ENCODE results near the gene SH2D3C. TPM values are rescaled to one million over a fixed set of nuclear protein-coding genes. Genes with fewer than 3 reads are reported as not detected.
A peak's percentile ranks its signal among the peaks of the same experiment; 100 is the strongest.

The SH2D3C gene
- total RNA-seq, 1 donor from 2014 or later, result 59.4 TPM

DNA sequence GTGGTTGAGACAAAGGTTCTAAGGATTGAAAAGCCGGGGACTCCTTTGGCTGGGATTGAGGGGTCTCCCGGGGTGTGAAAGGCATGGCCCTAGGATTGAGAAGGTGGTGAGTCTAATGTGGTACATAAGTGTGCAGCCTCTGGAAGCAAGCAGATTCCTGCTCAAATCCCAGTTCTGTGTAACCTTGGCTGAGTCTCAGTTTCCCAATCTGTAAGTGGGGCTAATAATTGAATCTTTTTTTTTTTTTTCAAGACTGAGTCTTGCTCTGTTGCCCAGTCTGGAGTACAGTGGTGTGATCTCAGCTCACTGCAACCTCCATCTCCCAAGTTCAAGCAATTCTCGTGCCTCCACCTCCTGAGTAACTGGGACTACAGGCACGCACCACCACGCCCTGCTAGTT is 5.9 kb downstream of the SH2D3C start:
- Histone ChIP-seq H3K9me3 (no peaks in the 10 kb centered on the region), H3K4me1 (peaks cover 37% of the 10 kb centered on the region), H3K36me3 (peaks cover 3% of the 10 kb centered on the region), H3K27ac (no peak overlapping the region), H3K27me3 (ENCODE audit: low read depth) (no peaks in the 10 kb centered on the region), H3K4me3 (no peak overlapping the region)
- intact Hi-C loops (cut with DNase I), result no loop called here
- TF ChIP-seq, protein P1, sequence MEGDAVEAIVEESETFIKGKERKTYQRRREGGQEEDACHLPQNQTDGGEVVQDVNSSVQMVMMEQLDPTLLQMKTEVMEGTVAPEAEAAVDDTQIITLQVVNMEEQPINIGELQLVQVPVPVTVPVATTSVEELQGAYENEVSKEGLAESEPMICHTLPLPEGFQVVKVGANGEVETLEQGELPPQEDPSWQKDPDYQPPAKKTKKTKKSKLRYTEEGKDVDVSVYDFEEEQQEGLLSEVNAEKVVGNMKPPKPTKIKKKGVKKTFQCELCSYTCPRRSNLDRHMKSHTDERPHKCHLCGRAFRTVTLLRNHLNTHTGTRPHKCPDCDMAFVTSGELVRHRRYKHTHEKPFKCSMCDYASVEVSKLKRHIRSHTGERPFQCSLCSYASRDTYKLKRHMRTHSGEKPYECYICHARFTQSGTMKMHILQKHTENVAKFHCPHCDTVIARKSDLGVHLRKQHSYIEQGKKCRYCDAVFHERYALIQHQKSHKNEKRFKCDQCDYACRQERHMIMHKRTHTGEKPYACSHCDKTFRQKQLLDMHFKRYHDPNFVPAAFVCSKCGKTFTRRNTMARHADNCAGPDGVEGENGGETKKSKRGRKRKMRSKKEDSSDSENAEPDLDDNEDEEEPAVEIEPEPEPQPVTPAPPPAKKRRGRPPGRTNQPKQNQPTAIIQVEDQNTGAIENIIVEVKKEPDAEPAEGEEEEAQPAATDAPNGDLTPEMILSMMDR (IDR thresholded peaks at IDR 0.05), result no peak
- ATAC-seq, result no peak
- DNase-seq, result no peak

- TF ChIP-seq, protein P1 (IDR thresholded peaks at IDR 0.05), result no peak
- ATAC-seq (no peak), DNase-seq (no peak)
- no peaks in the 10 kb centered on the region for H3K27me3 ChIP-seq (ENCODE audit: low read depth)
- H3K4me1 ChIP-seq, result peaks cover 46% of the 10 kb centered on the region
- intact Hi-C loops (cut with DNase I), result no loop called here
- peak overlapping the region; percentile 68 for H3K4me3 ChIP-seq
- no peaks in the 10 kb centered on the region for H3K9me3 ChIP-seq
- no peak overlapping the region for H3K27ac ChIP-seq
- H3K36me3 ChIP-seq, result peaks cover 8% of the 10 kb centered on the region
Measured at GRCh38 chr9:127771570-127772189, 6.8 kb downstream of the SH2D3C start.

GRCh38 chr9:127770905-127771569 is 7.4 kb downstream of the SH2D3C start:
- H3K27ac ChIP-seq, result peak overlapping the region; percentile 89
- ATAC-seq, result peak; percentile 98
- no peaks in the 10 kb centered on the region for H3K27me3 ChIP-seq (ENCODE audit: low read depth)
- TF ChIP-seq, protein P1 (IDR thresholded peaks at IDR 0.05), result no peak
- H3K4me3 ChIP-seq, result peak overlapping the region; percentile 68
- peaks cover 53% of the 10 kb centered on the region for H3K4me1 ChIP-seq
- intact Hi-C loops (cut with DNase I), result no loop called here
- no peaks in the 10 kb centered on the region for H3K9me3 ChIP-seq
- DNase-seq, result peak; percentile 99
- H3K36me3 ChIP-seq, result peaks cover 15% of the 10 kb centered on the region

DNA sequence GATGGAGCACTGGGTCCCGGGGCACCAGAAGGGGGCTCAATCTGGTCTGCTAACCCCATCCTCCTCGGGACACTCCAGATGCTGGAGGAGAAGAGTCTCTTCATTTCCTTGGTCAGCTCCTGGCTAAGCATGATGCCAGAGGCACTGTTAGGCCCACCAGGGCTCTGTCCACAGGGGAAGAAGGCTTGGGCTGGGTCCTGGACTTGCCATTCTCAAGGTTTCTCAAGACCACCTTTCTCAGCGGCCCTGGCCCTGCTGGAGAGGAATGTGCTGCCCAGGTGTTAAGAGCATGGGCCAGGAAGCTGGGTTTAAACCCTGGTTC is 7.9 kb downstream of the SH2D3C start:
- DNase-seq, result no peak
- intact Hi-C loops (cut with DNase I), result no loop called here
- peaks cover 15% of the 10 kb centered on the region for H3K36me3 ChIP-seq
- ATAC-seq, result no peak
- peak overlapping the region; percentile 68 for H3K4me3 ChIP-seq
- H3K27ac ChIP-seq, result peak overlapping the region; percentile 89
- TF ChIP-seq, protein P1 (IDR thresholded peaks at IDR 0.05), result no peak
- H3K4me1 ChIP-seq, result peaks cover 58% of the 10 kb centered on the region
- no peaks in the 10 kb centered on the region for H3K27me3 ChIP-seq (ENCODE audit: low read depth)
- no peaks in the 10 kb centered on the region for H3K9me3 ChIP-seq

DNA sequence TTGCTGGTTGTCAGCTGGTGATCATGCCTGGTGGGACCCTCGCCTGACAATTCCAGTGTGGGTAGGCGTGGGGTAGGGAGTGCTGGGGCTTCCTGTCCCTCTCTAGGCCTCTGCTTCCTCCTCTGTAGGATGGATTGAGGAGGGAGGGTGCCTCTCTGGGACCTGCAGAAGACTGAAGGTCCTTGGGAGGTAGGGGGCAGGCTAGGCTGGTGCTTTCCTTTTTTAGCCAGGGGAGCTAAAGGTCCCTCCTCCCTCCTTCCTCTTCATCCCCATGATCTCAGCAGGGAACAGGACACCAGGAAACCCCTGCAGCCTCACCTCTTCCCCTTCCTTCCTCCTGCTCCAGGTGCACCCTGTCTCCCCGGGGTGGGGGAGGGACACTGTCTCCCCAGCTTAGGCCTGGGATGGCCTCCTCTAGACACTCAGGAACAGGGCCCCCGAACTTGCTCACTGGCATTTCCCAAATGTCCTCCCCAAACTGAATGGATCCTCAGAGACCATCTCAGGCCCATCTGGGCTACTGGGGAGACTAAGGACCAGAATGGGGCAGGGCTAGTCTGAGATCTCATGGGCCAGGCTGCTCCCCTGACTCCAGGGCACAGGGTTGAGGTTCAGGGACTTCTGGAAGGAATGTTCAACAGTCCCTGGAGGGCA is 8.4 kb downstream of the SH2D3C start:
- peaks cover 15% of the 10 kb centered on the region for H3K36me3 ChIP-seq
- H3K4me3 ChIP-seq, result peak overlapping the region; percentile 68
- no peaks in the 10 kb centered on the region for H3K9me3 ChIP-seq
- intact Hi-C loops (cut with DNase I), result no loop called here
- TF ChIP-seq, protein P1 (IDR thresholded peaks at IDR 0.05), result no peak
- H3K4me1 ChIP-seq, result peaks cover 63% of the 10 kb centered on the region
- DNase-seq (no peak), ATAC-seq (no peak)
- H3K27me3 ChIP-seq (ENCODE audit: low read depth), result no peaks in the 10 kb centered on the region
- H3K27ac ChIP-seq, result peak overlapping the region; percentile 89

Data from lower lobe of right lung (tissue), 2 donors.